Adipose tissue (tissue), 3 donors: ENCODE results near the gene APOA4. TPM values are rescaled to one million over a fixed set of nuclear protein-coding genes. Genes with fewer than 3 reads are reported as not detected.
"Not testable (repeated sequence)": the region's sequence is repeated elsewhere in the genome, so short reads cannot be mapped to it uniquely, and the experiment has no call there.

Source experiments
- H3K27ac ChIP-seq: one replicate; pipeline ENCODE4 v1.5.1; 2013; ENCODE audit warnings: low read depth, low read length
- WGBS, 3 donors: extraction: QIAGEN DNeasy Blood & Tissue Kit; methylation state at CpG; one replicate each; pipeline ENCODE4 v1.1.7; 2013; 5-methylcytosine and 5-hydroxymethylcytosine counted together
- polyA plus RNA-seq, 3 donors: library from polyadenylated mRNA; stranded (reverse); fragments of 200-250 nt; gene quantifications; one replicate each; pipeline ENCODE4 v1.2.3, GENCODE V29; 2013
- donor health status: healthy with polysubstance abuse.
- donor health status: Bipolar disorder and iron deficiency.
- donor health status: healthy.

Gene APOA4
- polyA plus RNA-seq, 3 donors = 0.31 to 1.4 TPM; not detected in 1

- WGBS, 3 donors = 38 to 61% (median 47%) methylated on average over 5 of the region's 5 CpGs
- H3K27ac ChIP-seq = no peak overlapping the region
These were observed 29.3 kb upstream of the APOA4 start for GRCh38 chr11:116852261-116853031.

- WGBS, 3 donors = 35 to 77% (median 57%) methylated on average over 7 of the region's 7 CpGs
- H3K27ac ChIP-seq = no peak overlapping the region
These were observed 28.5 kb upstream of the APOA4 start for GRCh38 chr11:116851626-116852025.

DNA sequence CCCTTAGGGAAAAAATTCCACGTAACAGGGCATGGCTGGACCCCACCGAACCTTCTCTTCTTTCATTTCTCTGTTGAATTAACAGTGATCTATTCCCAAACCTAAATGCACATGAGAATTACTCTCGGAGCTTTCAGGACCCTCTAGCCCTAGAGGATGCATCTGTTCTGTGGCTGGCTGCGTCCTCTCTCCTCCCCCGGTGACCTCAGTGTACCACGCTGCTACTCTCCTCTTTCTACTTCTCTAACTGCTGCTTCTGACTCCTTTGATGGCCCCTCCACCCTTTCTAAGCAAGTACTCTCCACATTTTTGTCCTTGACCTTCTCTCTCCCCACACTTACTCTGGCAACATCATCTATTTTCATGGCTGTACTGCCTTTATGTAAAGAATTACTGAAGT lies 26.4 kb upstream of the APOA4 start:
- H3K27ac ChIP-seq = no peak overlapping the region
- 70 to 88% (median 86%) methylated on average over 6 of the region's 6 CpGs for WGBS, 3 donors

DNA sequence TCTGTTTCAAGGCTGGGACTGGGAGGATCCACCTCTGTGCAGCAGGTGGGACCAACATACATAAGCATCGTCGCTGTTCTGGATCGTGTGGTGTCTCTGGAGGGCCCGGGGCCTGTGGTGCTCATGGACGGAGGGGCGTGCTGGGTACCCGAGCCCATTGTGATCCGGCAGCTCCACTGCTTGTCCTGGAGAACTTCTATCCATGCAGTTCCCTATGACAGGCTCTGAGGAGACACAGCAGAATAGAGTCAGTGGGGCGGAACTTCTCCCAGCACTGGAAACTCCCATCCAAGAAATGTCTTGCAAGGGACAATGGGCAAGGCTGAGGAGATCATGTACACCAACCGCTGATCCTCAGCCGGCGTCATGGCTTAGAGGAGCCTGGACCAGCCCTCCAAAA lies 26.0 kb upstream of the APOA4 start:
- WGBS, 3 donors = 95 to 96% (median 96%) methylated on average over 12 of the region's 12 CpGs
- H3K27ac ChIP-seq = no peak overlapping the region

DNA sequence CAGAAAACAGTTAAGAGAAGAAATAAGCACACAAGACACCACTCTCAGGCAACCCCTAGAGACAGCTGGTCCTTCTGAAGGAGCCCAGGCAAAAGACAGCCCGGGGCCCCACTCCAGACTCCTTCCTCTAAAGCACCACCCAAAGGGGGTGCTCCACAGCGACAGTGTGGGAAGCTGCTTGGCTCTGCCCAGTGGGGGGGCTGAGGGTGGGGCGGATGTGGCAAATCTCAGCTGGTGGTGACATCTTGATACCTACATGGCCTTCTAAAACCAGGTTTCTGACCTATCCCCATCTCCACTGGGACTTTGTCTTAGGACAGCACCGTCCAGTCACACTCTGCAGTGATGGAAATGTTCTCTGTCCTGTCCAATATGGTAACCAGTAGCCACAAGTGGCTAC lies 24.5 kb upstream of the APOA4 start:
- no peak overlapping the region for H3K27ac ChIP-seq
- WGBS, 3 donors = 88 to 99% (median 96%) methylated on average over 4 of the region's 4 CpGs

- 85 to 93% (median 91%) methylated on average over 4 of the region's 4 CpGs for WGBS, 3 donors
- no peak overlapping the region for H3K27ac ChIP-seq
These were observed 21.6 kb upstream of the APOA4 start for GRCh38 chr11:116844722-116845121.

- WGBS, 3 donors = 91 to 96% (median 95%) methylated on average over 9 of the region's 9 CpGs
- no peak overlapping the region for H3K27ac ChIP-seq
These were observed 20.6 kb upstream of the APOA4 start for GRCh38 chr11:116843661-116844060.

GRCh38 chr11:116842909-116843308 lies 19.8 kb upstream of the APOA4 start:
- no peak overlapping the region for H3K27ac ChIP-seq
- 78 to 90% (median 83%) methylated on average over 4 of the region's 4 CpGs for WGBS, 3 donors

- 96 to 99% (median 96%) methylated on average over 4 of the region's 4 CpGs for WGBS, 3 donors
These were observed 19.0 kb upstream of the APOA4 start for GRCh38 chr11:116842117-116842516.

DNA sequence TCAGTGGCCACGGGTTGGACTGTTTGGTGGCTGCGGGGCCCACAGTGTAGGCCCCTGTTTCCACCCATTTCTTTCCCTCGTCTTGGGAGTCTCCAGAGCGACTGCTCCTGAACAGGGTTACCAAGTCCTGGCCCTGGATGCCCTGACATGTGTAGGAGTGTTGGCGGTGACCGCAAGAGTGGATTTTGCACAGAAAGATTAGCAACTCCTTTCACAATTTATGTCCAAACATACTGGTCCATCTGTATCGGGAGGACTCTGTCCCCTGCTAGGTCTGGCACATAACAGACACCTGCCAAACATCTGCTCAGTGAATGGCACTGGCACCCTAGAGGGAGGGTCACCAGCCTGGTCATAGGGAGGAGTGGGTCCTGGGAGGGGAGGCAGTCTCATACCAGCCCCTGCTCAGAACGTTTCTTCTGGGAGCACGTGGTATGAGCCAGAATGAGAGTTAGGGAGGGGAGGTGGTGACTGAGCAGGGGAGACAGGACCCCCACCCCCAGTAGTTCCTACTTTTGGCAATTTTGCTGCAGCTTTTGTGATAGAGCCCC lies 17.7 kb upstream of the APOA4 start:
- WGBS, 3 donors = 73 to 79% (median 75%) methylated on average over 9 of the region's 9 CpGs
- H3K27ac ChIP-seq = no peak overlapping the region

More at GRCh38 chr11:116842117-116842516, 19.0 kb upstream of the APOA4 start:
- H3K27ac ChIP-seq = no peak overlapping the region

DNA sequence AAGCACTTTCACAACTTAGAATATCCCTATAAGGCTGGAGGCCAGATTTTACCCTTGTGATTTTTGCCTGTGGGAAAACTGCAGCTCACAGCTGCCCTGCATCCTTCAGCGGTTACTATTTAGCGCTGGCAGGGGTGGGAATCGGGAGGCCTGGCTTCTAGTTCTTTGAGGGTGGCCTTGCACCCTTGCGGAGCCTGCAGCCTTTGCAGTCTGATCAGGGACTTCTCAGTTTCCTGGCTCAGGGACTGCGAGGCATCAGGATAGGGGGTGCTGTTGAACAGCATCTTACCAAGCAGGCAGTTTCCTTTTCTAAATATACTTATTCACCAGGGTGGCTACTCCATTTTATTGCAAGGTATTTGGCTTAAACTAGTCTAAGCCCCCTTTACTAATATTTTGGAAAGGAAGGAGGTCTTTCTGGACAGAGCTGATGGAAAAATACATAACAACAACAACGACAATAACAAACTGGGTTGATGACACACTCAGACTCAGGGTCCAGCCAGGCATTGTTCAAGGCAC lies 17.2 kb upstream of the APOA4 start:
- no peak overlapping the region for H3K27ac ChIP-seq
- WGBS, 3 donors = 33 to 66% (median 51%) methylated on average over 6 of the region's 6 CpGs

- no peak overlapping the region for H3K27ac ChIP-seq
- 89 to 90% (median 89%) methylated on average over 6 of the region's 6 CpGs for WGBS, 3 donors
These were observed 15.4 kb upstream of the APOA4 start for GRCh38 chr11:116838321-116839084.

DNA sequence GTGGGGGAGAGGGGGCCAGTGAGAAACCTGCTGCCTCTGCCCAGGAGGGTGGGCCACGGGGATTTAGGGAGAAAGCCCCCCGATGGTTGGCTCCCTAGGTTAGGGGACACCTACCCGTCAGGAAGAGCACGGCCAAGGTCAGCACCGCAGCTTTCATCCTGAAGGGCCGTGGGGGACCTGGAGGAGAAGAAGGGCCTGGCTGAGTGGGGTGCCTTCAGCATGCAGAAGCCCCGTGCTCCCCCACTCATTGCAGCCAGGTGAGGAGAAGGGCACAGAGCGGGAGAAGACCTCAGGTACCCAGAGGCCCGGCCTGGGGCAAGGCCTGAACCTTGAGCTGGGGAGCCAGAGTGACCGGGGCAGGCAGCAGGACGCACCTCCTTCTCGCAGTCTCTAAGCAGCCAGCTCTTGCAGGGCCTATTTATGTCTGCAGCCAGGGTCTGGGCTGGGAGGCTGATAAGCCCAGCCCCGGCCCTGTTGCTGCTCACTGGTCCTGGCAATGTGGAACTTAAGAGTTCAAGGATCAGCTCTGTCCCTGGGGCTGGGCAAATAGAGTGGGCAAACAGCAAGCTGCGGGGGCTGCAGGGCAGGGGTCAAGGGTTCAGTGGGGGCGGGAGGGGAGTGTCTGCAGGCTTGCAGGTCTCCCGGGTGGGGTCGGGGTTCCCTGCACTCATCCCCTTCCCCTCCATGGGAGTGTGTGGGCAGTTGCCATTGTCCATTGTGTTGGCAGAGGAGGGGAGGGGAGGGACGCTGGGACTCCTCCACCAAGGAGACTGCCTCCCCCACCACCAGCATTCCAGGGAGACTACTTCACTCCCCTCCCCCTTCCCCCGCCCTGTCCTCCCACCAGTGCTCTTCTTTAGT lies 14.4 kb upstream of the APOA4 start, which contains the start of gene APOA1:
Gene APOA1, minus strand, starts transcription at position 392 of the 861 bp plus-strand sequence. Its CDS starts 235 bp downstream, at position 157.
- H3K27ac ChIP-seq = no peak within 1 kb of the TSS
- WGBS, 3 donors = 75 to 80% (median 76%) methylated on average over 18 to 19 of the region's 19 CpGs

GRCh38 chr11:116836632-116836991 lies 13.5 kb upstream of the APOA4 start:
- WGBS, 3 donors = 85 to 92% (median 91%) methylated on average over 7 of the region's 7 CpGs
- no peak overlapping the region for H3K27ac ChIP-seq

DNA sequence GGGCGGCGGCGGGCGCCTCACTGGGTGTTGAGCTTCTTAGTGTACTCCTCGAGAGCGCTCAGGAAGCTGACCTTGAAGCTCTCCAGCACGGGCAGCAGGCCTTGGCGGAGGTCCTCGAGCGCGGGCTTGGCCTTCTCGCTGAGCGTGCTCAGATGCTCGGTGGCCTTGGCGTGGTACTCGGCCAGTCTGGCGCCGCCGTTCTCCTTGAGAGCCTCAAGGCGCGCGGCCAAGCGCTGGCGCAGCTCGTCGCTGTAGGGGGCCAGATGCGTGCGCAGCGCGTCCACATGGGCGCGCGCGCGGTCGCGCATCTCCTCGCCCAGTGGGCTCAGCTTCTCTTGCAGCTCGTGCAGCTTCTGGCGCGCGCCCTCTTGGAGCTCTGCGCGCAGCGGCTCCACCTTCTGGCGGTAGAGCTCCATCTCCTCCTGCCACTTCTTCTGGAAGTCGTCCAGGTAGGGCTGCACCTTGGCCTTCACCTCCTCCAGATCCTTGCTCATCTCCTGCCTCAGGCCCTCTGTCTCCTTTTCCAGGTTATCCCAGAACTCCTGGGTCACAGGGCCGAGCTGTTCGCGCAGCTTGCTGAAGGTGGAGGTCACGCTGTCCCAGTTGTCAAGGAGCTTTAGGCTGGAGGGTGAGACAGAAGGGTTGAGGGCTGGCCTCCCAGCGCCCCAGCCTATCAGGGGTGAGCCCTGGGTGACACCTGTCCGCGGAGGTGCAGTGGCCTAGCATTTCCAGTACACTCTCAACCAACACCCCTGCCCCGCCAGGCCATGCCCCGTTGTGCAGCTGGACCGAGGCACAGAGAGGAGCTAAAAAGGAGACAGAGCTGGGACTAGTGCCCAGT lies 12.9 kb upstream of the APOA4 start:
- H3K27ac ChIP-seq = no peak overlapping the region
- WGBS, 3 donors = 12% methylated on average over 57 of the region's 57 CpGs

DNA sequence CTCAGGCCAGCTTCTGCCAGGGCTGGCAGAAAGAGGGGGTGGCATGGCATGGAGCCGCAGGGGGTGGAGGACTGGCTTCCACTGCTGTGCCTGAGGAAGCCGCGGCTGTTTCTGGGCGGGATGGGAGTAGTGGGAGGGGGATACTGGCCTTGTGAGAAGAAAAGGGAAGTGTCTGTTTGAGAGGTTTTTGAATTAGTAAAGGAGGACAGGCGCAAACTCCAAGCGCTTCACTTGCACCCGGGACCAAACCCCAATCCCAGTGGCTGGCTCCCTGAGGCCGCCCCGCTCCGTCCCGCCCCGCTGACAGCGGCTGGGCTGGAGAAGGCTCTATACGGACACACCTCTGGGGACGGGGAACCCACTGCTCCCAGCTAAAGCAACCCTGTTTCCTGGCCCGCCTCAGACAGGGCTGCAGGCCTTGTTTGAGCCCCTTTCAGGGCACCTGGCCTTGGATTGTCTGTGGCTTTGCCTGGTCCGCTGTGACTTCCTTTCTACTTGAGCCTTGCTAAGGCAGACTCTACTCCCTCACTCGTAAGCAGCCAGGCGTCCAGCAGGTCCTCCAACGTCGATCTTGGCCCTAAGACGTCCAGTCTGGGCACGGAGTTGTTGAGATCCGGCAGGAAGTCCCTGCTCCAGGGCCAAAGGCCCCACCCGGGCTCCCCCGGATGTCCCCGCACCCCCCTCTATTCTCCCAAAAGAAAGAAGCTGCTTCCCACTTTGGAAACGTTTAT lies 12.1 kb upstream of the APOA4 start:
- WGBS, 3 donors = 26 to 54% (median 32%) methylated on average over 28 of the region's 28 CpGs
- H3K27ac ChIP-seq = no peak overlapping the region

GRCh38 chr11:116834535-116835041 lies 11.5 kb upstream of the APOA4 start:
- H3K27ac ChIP-seq = not testable (repeated sequence)
- 75 to 85% (median 75%) methylated on average over 13 of the region's 13 CpGs for WGBS, 3 donors
